Tibial nerve (tissue), 4 donors: Measurements from ENCODE around the gene CCNC.

ENCODE experiments used
- EP300 ChIP-seq, 2 donors: sonication (generic); formaldehyde crosslinking; IDR thresholded peaks; one replicate each; pipeline ENCODE4 v1.6.1; 2017; ENCODE audit warnings: antibody characterized with exemption in 2 of 2, mild to moderate bottlenecking in 1 of 2
- POLR2A ChIP-seq, 2 donors: fragments of 450-650 bp; IDR thresholded peaks; one replicate each; pipeline ENCODE4 v1.6.1; 2017; ENCODE audit warnings: antibody characterized with exemption in 2 of 2, mild to moderate bottlenecking in 2 of 2, moderate library complexity in 2 of 2
- TF ChIP-seq, protein P1 (sequence below), 5 experiments: fragments of 200-600 bp in 3 of 5; fragments of 450-650 bp in 2 of 5; sonication (generic) in 3 of 5; IDR thresholded peaks; one replicate each; pipeline ENCODE4 v1.5.1; 2016 to 2019; ENCODE audit warnings: antibody characterized with exemption in 5 of 5, mild to moderate bottlenecking in 3 of 5, moderate library complexity in 2 of 5

- TF ChIP-seq, protein P1, sequence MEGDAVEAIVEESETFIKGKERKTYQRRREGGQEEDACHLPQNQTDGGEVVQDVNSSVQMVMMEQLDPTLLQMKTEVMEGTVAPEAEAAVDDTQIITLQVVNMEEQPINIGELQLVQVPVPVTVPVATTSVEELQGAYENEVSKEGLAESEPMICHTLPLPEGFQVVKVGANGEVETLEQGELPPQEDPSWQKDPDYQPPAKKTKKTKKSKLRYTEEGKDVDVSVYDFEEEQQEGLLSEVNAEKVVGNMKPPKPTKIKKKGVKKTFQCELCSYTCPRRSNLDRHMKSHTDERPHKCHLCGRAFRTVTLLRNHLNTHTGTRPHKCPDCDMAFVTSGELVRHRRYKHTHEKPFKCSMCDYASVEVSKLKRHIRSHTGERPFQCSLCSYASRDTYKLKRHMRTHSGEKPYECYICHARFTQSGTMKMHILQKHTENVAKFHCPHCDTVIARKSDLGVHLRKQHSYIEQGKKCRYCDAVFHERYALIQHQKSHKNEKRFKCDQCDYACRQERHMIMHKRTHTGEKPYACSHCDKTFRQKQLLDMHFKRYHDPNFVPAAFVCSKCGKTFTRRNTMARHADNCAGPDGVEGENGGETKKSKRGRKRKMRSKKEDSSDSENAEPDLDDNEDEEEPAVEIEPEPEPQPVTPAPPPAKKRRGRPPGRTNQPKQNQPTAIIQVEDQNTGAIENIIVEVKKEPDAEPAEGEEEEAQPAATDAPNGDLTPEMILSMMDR (IDR thresholded peaks at IDR 0.05): no peak
- TF ChIP-seq POLR2A (IDR thresholded peaks at IDR 0.05) (no peak), EP300 (IDR thresholded peaks at IDR 0.05) (no peak)
Measured at GRCh38 chr6:99589290-99589672, 20.8 kb upstream of the CCNC start.
